Measurements from ENCODE around the gene CRACR2A. TPM values are rescaled to one million over a fixed set of nuclear protein-coding genes. Genes with fewer than 3 reads are reported as not detected.

CRACR2A gene
- total and polyA plus RNA-seq, 2 of the 8 experiments (the other 6 are each of a cell fraction or from before 2014, with no cell fraction given) = 0.85 to 3.2 TPM

DNA sequence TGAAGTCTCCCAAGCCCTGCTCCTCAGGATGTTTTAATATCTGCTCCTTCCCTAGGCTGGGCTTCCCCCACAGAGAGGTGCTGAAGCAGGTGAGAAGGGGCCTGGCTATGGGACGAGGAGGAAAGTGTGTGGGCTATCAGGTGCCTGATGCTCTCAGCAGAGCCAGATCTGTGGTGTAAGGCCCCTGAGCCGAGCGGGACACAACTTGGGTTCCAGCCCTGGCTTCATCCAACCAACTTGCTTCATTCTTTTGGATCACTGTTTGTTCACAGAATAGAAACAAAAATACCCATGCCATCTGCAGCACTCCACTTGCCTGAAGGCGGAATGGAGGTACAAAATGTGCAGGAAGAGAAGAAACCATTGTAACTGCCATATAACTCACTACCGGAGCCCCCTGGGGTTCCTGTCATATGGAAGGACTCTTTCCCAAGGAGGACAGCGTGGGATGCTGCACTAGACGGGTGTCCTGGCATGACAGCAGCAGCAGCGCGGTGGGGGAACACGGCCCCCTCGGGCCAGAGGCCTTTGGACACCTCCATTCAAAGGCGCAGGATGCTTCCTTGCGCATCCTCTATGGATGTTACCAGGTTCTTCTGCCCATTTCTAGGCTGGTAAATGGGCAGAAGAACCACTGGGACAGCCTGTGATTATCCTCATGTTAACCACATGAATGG, 95.8 kb downstream of the CRACR2A start:
- Histone ChIP-seq H2BK20ac (ENCODE audit: low read length) (no peak overlapping the region), H4K91ac (replicated peaks; ENCODE audit: insufficient read length, low read length) (no peak overlapping the region), H3K4me1 (replicated peaks in 1 of 4; ENCODE audit: control insufficient read depth in 3 of 4, insufficient read depth in 4 of 4, low read length in 3 of 4) (peaks cover 0 to 8% (median under 1%) of the 10 kb centered on the region in 4 experiments; a peak in 2 of 7 replicates), H2BK15ac (ENCODE audit: low read length) (no peak overlapping the region), H3K9me3 (ENCODE audit: insufficient read depth in 2 of 2, low read depth in 1 of 2, low read length in 1 of 2) (no peaks in the 10 kb centered on the region), H3K23me2 (ENCODE audit: low read depth, low read length) (no peaks in the 10 kb centered on the region; the same call in 1 of the 2 replicates), H3K23ac (ENCODE audit: insufficient read length) (no peak overlapping the region), H4K20me1 (replicated peaks in 1 of 2; ENCODE audit: control insufficient read depth in 1 of 2, insufficient read depth in 2 of 2, low read length in 2 of 2) (peaks cover 0 to 1% of the 10 kb centered on the region in 2 experiments), H3K4me3 (ENCODE audit: extremely low read depth in 1 of 4, insufficient read depth in 2 of 4, low read depth in 3 of 4, low read length in 4 of 4) (no peak overlapping the region), H3K14ac (ENCODE audit: insufficient read length) (no peak overlapping the region), H3K56ac (replicated peaks; ENCODE audit: insufficient read length, low read depth, low read length) (no peak overlapping the region), H3K79me1 (ENCODE audit: low read depth, low read length) (no peaks in the 10 kb centered on the region), H2BK120ac (replicated peaks; ENCODE audit: low read depth, low read length) (no peak overlapping the region), H2BK5ac (ENCODE audit: low read depth, low read length) (no peak overlapping the region), H3K36me3 (ENCODE audit: control insufficient read depth in 2 of 4, insufficient read depth in 4 of 4, low read length in 3 of 4) (no peaks in the 10 kb centered on the region), H3K4ac (replicated peaks; ENCODE audit: insufficient read length, low read depth, low read length) (no peak overlapping the region), H2BK12ac (ENCODE audit: low read depth, low read length) (no peak overlapping the region), H3K18ac (ENCODE audit: extremely low read depth, low read length) (no peak overlapping the region), H3K27ac (ENCODE audit: low read depth, low read length) (no peak overlapping the region), H3K27me3 (replicated peaks in 1 of 4; ENCODE audit: control insufficient read depth in 3 of 4, extremely low read depth in 1 of 4, insufficient read depth in 3 of 4, low read length in 3 of 4) (no peaks in the 10 kb centered on the region), H2AK5ac (ENCODE audit: low read depth, low read length) (no peak overlapping the region), H3K9ac (replicated peaks in 1 of 4; ENCODE audit: extremely low read depth in 1 of 4, low read depth in 3 of 4, low read length in 3 of 4) (no peak overlapping the region), H2AFZ (ENCODE audit: low read length) (no peak overlapping the region), H3K4me2 (ENCODE audit: insufficient read depth in 1 of 2, low read depth in 2 of 2, low read length in 2 of 2) (no peak overlapping the region), H4K8ac (ENCODE audit: extremely low read depth, insufficient read depth, low read length) (no peak overlapping the region), H4K5ac (ENCODE audit: insufficient read length, low read depth, low read length) (no peak overlapping the region), H3K79me2 (ENCODE audit: control insufficient read depth in 1 of 2, insufficient read depth in 2 of 2, low read length in 2 of 2) (no peaks in the 10 kb centered on the region)
- 87% methylated on average over 13 of the region's 13 CpGs; no CpG with 5 or more reads in 1 of the 2 experiments for WGBS, 2 experiments (ENCODE audit: extremely low coverage in 1 of 2, insufficient coverage in 1 of 2, insufficient read length in 1 of 2, insufficient replicate concordance in 2 of 2, low coverage in 1 of 2, low lambda C conversion rate in 2 of 2, missing lambda C conversion rate in 1 of 2)
- FAIRE-seq (no peak), DNase-seq (ENCODE audit: low read depth in 1 of 2, low spot score in 2 of 2) (no peak)
- ChIA-PET POLR2A (ENCODE audit: partially characterized antibody) (no interaction called here), CTCF (ENCODE audit: partially characterized antibody) (interaction anchor here (0.9 to 3.6 kb wide), 22 partner anchors 9 to 357 kb away, joined by 3 to 21 read pairs (median 5); no protein-coding TSS in a partner anchor)
- no peak for TF ChIP-seq CHD1 (IDR thresholded peaks at IDR 0.05; ENCODE audit: low read depth, low read length)
- TF ChIP-seq RAD21 (IDR thresholded peaks at IDR 0.05 in 1 of 2, conservative IDR thresholded peaks at IDR 0.05 in 1 of 2; ENCODE audit: low read depth in 2 of 2, low read length in 2 of 2) = no peak
- TF ChIP-seq POLR2A (IDR thresholded peaks at IDR 0.05; ENCODE audit: control extremely low read depth in 1 of 2, low read depth in 2 of 2, low read length in 2 of 2) = no peak
- no peak for TF ChIP-seq SIRT6 (IDR thresholded peaks at IDR 0.05; ENCODE audit: low read length)
- TF ChIP-seq RXRA (IDR thresholded peaks at IDR 0.05; ENCODE audit: insufficient read depth, low read depth, low read length) = no peak
- no peak for TF ChIP-seq KDM5A (IDR thresholded peaks at IDR 0.05; ENCODE audit: low read length)
- no peak for TF ChIP-seq TAF7 (optimal IDR thresholded peaks at IDR 0.05; ENCODE audit: borderline replicate concordance, low read depth, low read length)
- TF ChIP-seq TAF1 (IDR thresholded peaks at IDR 0.05; ENCODE audit: low read depth, low read length) = no peak
- no peak for TF ChIP-seq KDM1A (IDR thresholded peaks at IDR 0.05; ENCODE audit: borderline replicate concordance, low read length)
- no peak for TF ChIP-seq SP1 (IDR thresholded peaks at IDR 0.05; ENCODE audit: low read depth, low read length)
- TF ChIP-seq FOSL1 (IDR thresholded peaks at IDR 0.05; ENCODE audit: insufficient read depth, low read depth, low read length) = no peak
- TF ChIP-seq YY1 (IDR thresholded peaks at IDR 0.05; ENCODE audit: low read depth, low read length) = no peak
- TF ChIP-seq ASH2L (IDR thresholded peaks at IDR 0.05; ENCODE audit: low read length) = no peak
- TF ChIP-seq SP2 (IDR thresholded peaks at IDR 0.05; ENCODE audit: low read length) = no peak
- no peak for TF ChIP-seq TEAD4 (IDR thresholded peaks at IDR 0.05; ENCODE audit: low read depth, low read length)
